HepG2 (cell line): Measurements from ENCODE around the gene MEGF11. TPM values are rescaled to one million over a fixed set of nuclear protein-coding genes. Genes with fewer than 3 reads are reported as not detected.
A peak's percentile ranks its signal among the peaks of the same experiment; 100 is the strongest.

ENCODE experiments used
- CBX1 ChIP-seq: IDR thresholded peaks from one replicate; pipeline ENCODE4 v1.6.1; 2016; ENCODE audit warnings: antibody characterized with exemption, low read depth
- CENPBD1 ChIP-seq: sonication (generic); formaldehyde crosslinking; IDR thresholded peaks from 2 replicates; pipeline ENCODE4 v1.8.0; 2022; ENCODE audit warnings: missing genetic modification reagents, low read depth, mild to moderate bottlenecking, borderline replicate concordance
- HMG20B ChIP-seq: conservative IDR thresholded peaks from 2 replicates; pipeline ENCODE4 v1.6.1; 2016; ENCODE audit warnings: missing genetic modification reagents, missing compliant biosample characterization
- NFATC3 ChIP-seq: sonication (generic); formaldehyde crosslinking; IDR thresholded peaks from 2 replicates; pipeline ENCODE4 v1.5.1; 2020; ENCODE audit warnings: mild to moderate bottlenecking, missing genetic modification reagents
- NKX3-1 ChIP-seq: sonication (generic); formaldehyde crosslinking; IDR thresholded peaks from 2 replicates; pipeline ENCODE4 v1.5.0; 2020; ENCODE audit warnings: missing genetic modification reagents
- NR2C2 ChIP-seq: sonication (generic); formaldehyde crosslinking; IDR thresholded peaks from 2 replicates; pipeline ENCODE4 v1.4.0; 2020; ENCODE audit warnings: missing genetic modification reagents, mild to moderate bottlenecking, moderate library complexity, borderline replicate concordance
- PREB ChIP-seq: sonication (generic); formaldehyde crosslinking; IDR thresholded peaks from 2 replicates; pipeline ENCODE4 v1.4.0; 2020; ENCODE audit warnings: missing genetic modification reagents
- SALL1 ChIP-seq: sonication (generic); formaldehyde crosslinking; IDR thresholded peaks from 2 replicates; pipeline ENCODE4 v1.8.0; 2022; ENCODE audit warnings: mild to moderate bottlenecking, missing genetic modification reagents
- THAP8 ChIP-seq: sonication (generic); formaldehyde crosslinking; IDR thresholded peaks from 2 replicates; pipeline ENCODE4 v1.5.1; 2020; ENCODE audit warnings: missing genetic modification reagents, mild to moderate bottlenecking, borderline replicate concordance
- ZNF331 ChIP-seq: sonication (generic); formaldehyde crosslinking; IDR thresholded peaks from 2 replicates; pipeline ENCODE4 v1.4.0; 2020; ENCODE audit warnings: missing genetic modification reagents
- ZNF350 ChIP-seq: sonication (generic); formaldehyde crosslinking; IDR thresholded peaks from 2 replicates; pipeline ENCODE4 v1.4.0; 2020; ENCODE audit warnings: mild to moderate bottlenecking, low read depth, missing genetic modification reagents, borderline replicate concordance
- ZNF557 ChIP-seq: sonication (generic); formaldehyde crosslinking; IDR thresholded peaks from 2 replicates; pipeline ENCODE4 v1.4.0; 2020; ENCODE audit warnings: missing genetic modification reagents
- ZNF607 ChIP-seq: sonication (generic); formaldehyde crosslinking; IDR thresholded peaks from 2 replicates; pipeline ENCODE4 v1.5.1; 2020; ENCODE audit warnings: missing genetic modification reagents, mild to moderate bottlenecking, borderline replicate concordance
- ZNF614 ChIP-seq: IDR thresholded peaks from 2 replicates; pipeline ENCODE4 v1.6.1; 2018; ENCODE audit warnings: missing biosample characterization, missing genetic modification reagents, inconsistent platforms, borderline replicate concordance
- polyA plus RNA-seq, 8 experiments: library from polyadenylated mRNA; depleted of rRNA in 3 of 8; stranded (reverse) in 7 of 8; unstranded in 1 of 8; fragments of >200 nt; fragmentation: Illumina TruSeq in 4 of 8; extraction: Trizol in 4 of 8; gene quantifications; 2 replicates each; pipeline versions ENCODE4 v1.2.1 to v1.2.3, GENCODE V29; 2011 to 2016; ENCODE audit warnings: low read depth in 4 of 8, missing spikeins in 1 of 8, mixed read lengths in 1 of 8; ENCODE audit not compliant: insufficient read depth in 1 of 8
- total RNA-seq, 5 experiments: library from RNA; depleted of rRNA; stranded (reverse); fragments of >200 nt; fragmentation: Illumina TruSeq; extraction: Trizol; gene quantifications; 2 replicates each; pipeline ENCODE4 v1.2.3, GENCODE V29; 2016; ENCODE audit warnings: low read depth in 1 of 5
- TF ChIP-seq, protein P1 (sequence below): sonication (generic); formaldehyde crosslinking; IDR thresholded peaks from 2 replicates; pipeline ENCODE4 v1.4.0; 2020; ENCODE audit warnings: missing genetic modification reagents, borderline replicate concordance
- TF ChIP-seq, protein P2 (sequence below): sonication (generic); formaldehyde crosslinking; IDR thresholded peaks from 2 replicates; pipeline ENCODE4 v1.8.0; 2022; ENCODE audit warnings: mild to moderate bottlenecking, missing genetic modification reagents, moderate library complexity
- TF ChIP-seq, protein P3 (sequence below): sonication (generic); formaldehyde crosslinking; IDR thresholded peaks from 2 replicates; pipeline ENCODE4 v1.4.0; 2020; ENCODE audit warnings: missing genetic modification reagents, borderline replicate concordance
- TF ChIP-seq, protein P4 (sequence below): IDR thresholded peaks from 2 replicates; pipeline ENCODE4 v1.6.1; 2016; ENCODE audit warnings: low read depth

Gene MEGF11
- total and polyA plus RNA-seq, 2 of the 13 experiments (the other 11 are each of a cell fraction or from before 2014, with no cell fraction given): not detected

- no peak for TF ChIP-seq CENPBD1
- TF ChIP-seq ZNF331: peak; percentile 77; the same call in 1 of the 2 replicates
- no peak for TF ChIP-seq NFATC3 (CRISPR knock-in tag)
- TF ChIP-seq, protein P1, sequence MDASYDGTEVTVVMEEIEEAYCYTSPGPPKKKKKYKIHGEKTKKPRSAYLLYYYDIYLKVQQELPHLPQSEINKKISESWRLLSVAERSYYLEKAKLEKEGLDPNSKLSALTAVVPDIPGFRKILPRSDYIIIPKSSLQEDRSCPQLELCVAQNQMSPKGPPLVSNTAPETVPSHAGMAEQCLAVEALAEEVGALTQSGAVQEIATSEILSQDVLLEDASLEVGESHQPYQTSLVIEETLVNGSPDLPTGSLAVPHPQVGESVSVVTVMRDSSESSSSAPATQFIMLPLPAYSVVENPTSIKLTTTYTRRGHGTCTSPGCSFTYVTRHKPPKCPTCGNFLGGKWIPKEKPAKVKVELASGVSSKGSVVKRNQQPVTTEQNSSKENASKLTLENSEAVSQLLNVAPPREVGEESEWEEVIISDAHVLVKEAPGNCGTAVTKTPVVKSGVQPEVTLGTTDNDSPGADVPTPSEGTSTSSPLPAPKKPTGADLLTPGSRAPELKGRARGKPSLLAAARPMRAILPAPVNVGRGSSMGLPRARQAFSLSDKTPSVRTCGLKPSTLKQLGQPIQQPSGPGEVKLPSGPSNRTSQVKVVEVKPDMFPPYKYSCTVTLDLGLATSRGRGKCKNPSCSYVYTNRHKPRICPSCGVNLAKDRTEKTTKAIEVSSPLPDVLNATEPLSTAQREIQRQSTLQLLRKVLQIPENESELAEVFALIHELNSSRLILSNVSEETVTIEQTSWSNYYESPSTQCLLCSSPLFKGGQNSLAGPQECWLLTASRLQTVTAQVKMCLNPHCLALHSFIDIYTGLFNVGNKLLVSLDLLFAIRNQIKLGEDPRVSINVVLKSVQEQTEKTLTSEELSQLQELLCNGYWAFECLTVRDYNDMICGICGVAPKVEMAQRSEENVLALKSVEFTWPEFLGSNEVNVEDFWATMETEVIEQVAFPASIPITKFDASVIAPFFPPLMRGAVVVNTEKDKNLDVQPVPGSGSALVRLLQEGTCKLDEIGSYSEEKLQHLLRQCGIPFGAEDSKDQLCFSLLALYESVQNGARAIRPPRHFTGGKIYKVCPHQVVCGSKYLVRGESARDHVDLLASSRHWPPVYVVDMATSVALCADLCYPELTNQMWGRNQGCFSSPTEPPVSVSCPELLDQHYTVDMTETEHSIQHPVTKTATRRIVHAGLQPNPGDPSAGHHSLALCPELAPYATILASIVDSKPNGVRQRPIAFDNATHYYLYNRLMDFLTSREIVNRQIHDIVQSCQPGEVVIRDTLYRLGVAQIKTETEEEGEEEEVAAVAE (CRISPR knock-in tag): 0 out of 2 replicates have a peak, but pooled peaks have one; percentile 36
- no peak for TF ChIP-seq THAP8 (CRISPR knock-in tag)
- peak; percentile 54 for TF ChIP-seq SALL1
- peak; percentile 80; the same call in 1 of the 2 replicates for TF ChIP-seq NKX3-1 (CRISPR knock-in tag)
- no peak for TF ChIP-seq PREB (CRISPR knock-in tag)
- TF ChIP-seq ZNF350: no peak
- TF ChIP-seq ZNF607: 0 out of 2 replicates have a peak, but pooled peaks have one; percentile 48
- TF ChIP-seq, protein P2, sequence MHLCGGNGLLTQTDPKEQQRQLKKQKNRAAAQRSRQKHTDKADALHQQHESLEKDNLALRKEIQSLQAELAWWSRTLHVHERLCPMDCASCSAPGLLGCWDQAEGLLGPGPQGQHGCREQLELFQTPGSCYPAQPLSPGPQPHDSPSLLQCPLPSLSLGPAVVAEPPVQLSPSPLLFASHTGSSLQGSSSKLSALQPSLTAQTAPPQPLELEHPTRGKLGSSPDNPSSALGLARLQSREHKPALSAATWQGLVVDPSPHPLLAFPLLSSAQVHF (CRISPR knock-in tag): no peak
- peak; percentile 62; the same call in 1 of the 2 replicates for TF ChIP-seq ZNF557
- no peak for TF ChIP-seq ZNF614 (CRISPR knock-in tag)
- TF ChIP-seq, protein P3, sequence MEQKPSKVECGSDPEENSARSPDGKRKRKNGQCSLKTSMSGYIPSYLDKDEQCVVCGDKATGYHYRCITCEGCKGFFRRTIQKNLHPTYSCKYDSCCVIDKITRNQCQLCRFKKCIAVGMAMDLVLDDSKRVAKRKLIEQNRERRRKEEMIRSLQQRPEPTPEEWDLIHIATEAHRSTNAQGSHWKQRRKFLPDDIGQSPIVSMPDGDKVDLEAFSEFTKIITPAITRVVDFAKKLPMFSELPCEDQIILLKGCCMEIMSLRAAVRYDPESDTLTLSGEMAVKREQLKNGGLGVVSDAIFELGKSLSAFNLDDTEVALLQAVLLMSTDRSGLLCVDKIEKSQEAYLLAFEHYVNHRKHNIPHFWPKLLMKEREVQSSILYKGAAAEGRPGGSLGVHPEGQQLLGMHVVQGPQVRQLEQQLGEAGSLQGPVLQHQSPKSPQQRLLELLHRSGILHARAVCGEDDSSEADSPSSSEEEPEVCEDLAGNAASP (CRISPR knock-in tag): peak; percentile 83; the same call in 1 of the 2 replicates
- no peak for TF ChIP-seq CBX1
- TF ChIP-seq HMG20B (CRISPR knock-in tag): 0 out of 2 replicates have a peak, but pooled peaks have one; percentile 31
- TF ChIP-seq NR2C2 (CRISPR knock-in tag): no peak
- TF ChIP-seq, protein P4, sequence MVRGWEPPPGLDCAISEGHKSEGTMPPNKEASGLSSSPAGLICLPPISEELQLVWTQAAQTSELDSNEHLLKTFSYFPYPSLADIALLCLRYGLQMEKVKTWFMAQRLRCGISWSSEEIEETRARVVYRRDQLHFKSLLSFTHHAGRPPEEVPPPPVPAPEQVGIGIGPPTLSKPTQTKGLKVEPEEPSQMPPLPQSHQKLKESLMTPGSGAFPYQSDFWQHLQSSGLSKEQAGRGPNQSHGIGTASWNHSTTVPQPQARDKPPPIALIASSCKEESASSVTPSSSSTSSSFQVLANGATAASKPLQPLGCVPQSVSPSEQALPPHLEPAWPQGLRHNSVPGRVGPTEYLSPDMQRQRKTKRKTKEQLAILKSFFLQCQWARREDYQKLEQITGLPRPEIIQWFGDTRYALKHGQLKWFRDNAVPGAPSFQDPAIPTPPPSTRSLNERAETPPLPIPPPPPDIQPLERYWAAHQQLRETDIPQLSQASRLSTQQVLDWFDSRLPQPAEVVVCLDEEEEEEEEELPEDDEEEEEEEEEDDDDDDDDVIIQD (CRISPR knock-in tag): 0 out of 2 replicates have a peak, but pooled peaks have one; percentile 27
Measured at GRCh38 chr15:66004618-66005262, 248.8 kb downstream of the MEGF11 start (continued).
